HCT116 (cell line): ENCODE measurements around the gene NEK3. TPM values are rescaled to one million over a fixed set of nuclear protein-coding genes. Genes with fewer than 3 reads are reported as not detected.

ENCODE experiments used
- ATAC-seq: fragments of 200-7000 bp; cut with Tn5 transposase; 2 replicates; pipeline ENCODE4 v1.9.1; 2020; ENCODE audit warnings: mild to moderate bottlenecking, moderate library complexity
- BruUV-seq: library from RNA; stranded (reverse); fragments of 400-500 nt; replicated peaks from 2 replicates; lab custom pipeline; 2021; lab: Mats Ljungman, UMichigan
- CTCF ChIA-PET: fragments of 300-600 bp; sonication (Branson Sonifier 250); formaldehyde crosslinking; loops from one replicate; lab custom pipeline; 2021; ENCODE audit warnings: antibody characterized with exemption; lab: Charles Lee
- POLR2A ChIA-PET: fragments of 300-600, 350-600 bp; sonication (Branson Sonifier 250); formaldehyde crosslinking; loops from one replicate; lab custom pipeline; 2021; ENCODE audit warnings: antibody characterized with exemption; lab: Charles Lee
- RAD21 ChIA-PET, 2 experiments: fragments of 300-600 bp; sonication (Branson Sonifier 250); formaldehyde crosslinking; loops; one replicate each; lab custom pipeline; 2023; ENCODE audit warnings: low total read pairs in 2 of 2; ENCODE audit not compliant: uncharacterized antibody in 2 of 2, unreplicated experiment in 2 of 2, low non-redundant PET in 1 of 2; lab: Charles Lee
- DNase-seq: peaks from one replicate; pipeline ENCODE4 v3.0.0-alpha.2; 2010; ENCODE audit warnings: low read depth, low spot score
- H2AFZ ChIP-seq: fragments of 200-600 bp; shearing (Covaris generic), sonication (generic); 2 replicates; pipeline ENCODE4 v1.6.1; 2017; ENCODE audit warnings: low read depth, mixed run types, mixed read lengths, antibody characterized with exemption, low read length; ENCODE audit not compliant: poor library complexity, severe bottlenecking
- H3K27ac ChIP-seq: 2 replicates; pipeline ENCODE4 v1.5.1; 2012; ENCODE audit warnings: low read depth, low read length
- H3K27me3 ChIP-seq: fragments of 200-600 bp; sonication (generic); 2 replicates; pipeline ENCODE4 v1.6.1; 2016; ENCODE audit warnings: mixed run types, low read length, mixed read lengths; ENCODE audit not compliant: insufficient read depth
- H3K36me3 ChIP-seq, 2 experiments: fragments of 200-500 bp in 1 of 2; fragments of 200-600 bp in 1 of 2; sonication (Bioruptor generic) in 1 of 2; sonication (generic) in 1 of 2; 2 replicates each; pipeline versions ENCODE4 v1.5.1 to v1.6.1; 2014 to 2016; ENCODE audit warnings: low read length in 2 of 2, inconsistent platforms in 1 of 2, mixed read lengths in 1 of 2, mixed run types in 1 of 2; ENCODE audit not compliant: insufficient read depth in 2 of 2, control insufficient read depth in 1 of 2
- H3K4me1 ChIP-seq, 2 experiments: fragments of 200-600 bp in 1 of 2; sonication (generic) in 1 of 2; 2 replicates each; pipeline versions ENCODE4 v1.5.1 to v1.6.1; 2012 to 2017; ENCODE audit warnings: low read length in 2 of 2, inconsistent platforms in 1 of 2, mild to moderate bottlenecking in 1 of 2, mixed read lengths in 1 of 2, mixed run types in 1 of 2, moderate library complexity in 1 of 2; ENCODE audit not compliant: insufficient read depth in 2 of 2, control insufficient read depth in 1 of 2
- H3K4me2 ChIP-seq: fragments of 200-600 bp; sonication (generic); 2 replicates; pipeline ENCODE4 v1.6.1; 2017; ENCODE audit warnings: mixed run types, low read length, mixed read lengths
- H3K4me3 ChIP-seq, 2 experiments: fragments of 200-600 bp in 1 of 2; sonication (generic) in 1 of 2; replicated peaks in 1 of 2; 2 replicates each; pipeline ENCODE4 v1.5.1; 2011 to 2016; ENCODE audit warnings: low read length in 2 of 2, control low read depth in 1 of 2, low read depth in 1 of 2, mild to moderate bottlenecking in 1 of 2, mixed read lengths in 1 of 2, mixed run types in 1 of 2
- H3K79me2 ChIP-seq: fragments of 200-600 bp; sonication (generic); 2 replicates; pipeline ENCODE4 v1.6.1; 2017; ENCODE audit warnings: mild to moderate bottlenecking, mixed run types, low read length, moderate library complexity, mixed read lengths; ENCODE audit not compliant: insufficient read depth
- H3K9ac ChIP-seq: fragments of 200-600 bp; sonication (generic); 2 replicates; pipeline ENCODE4 v1.6.1; 2016; ENCODE audit warnings: low read length, mixed read lengths
- H3K9me2 ChIP-seq: fragments of 200-600 bp; sonication (generic), shearing (Covaris generic); 2 replicates; pipeline ENCODE4 v1.6.1; 2017; ENCODE audit warnings: mixed run types, mild to moderate bottlenecking, moderate library complexity; ENCODE audit not compliant: insufficient read depth
- H3K9me3 ChIP-seq, 2 experiments: fragments of 200-500 bp in 1 of 2; fragments of 200-600 bp in 1 of 2; sonication (Bioruptor generic) in 1 of 2; sonication (generic) in 1 of 2; 2 replicates each; pipeline ENCODE4 v1.6.1; 2014 to 2017; ENCODE audit warnings: low read length in 2 of 2, mixed read lengths in 2 of 2, inconsistent platforms in 1 of 2, low read depth in 1 of 2, mild to moderate bottlenecking in 1 of 2, mixed run types in 1 of 2, moderate library complexity in 1 of 2; ENCODE audit not compliant: control insufficient read depth in 1 of 2, insufficient read depth in 1 of 2
- H4K20me1 ChIP-seq: fragments of 200-600 bp; sonication (generic), shearing (Covaris generic); 2 replicates; pipeline ENCODE4 v1.6.1; 2017; ENCODE audit warnings: mixed run types, mild to moderate bottlenecking, moderate library complexity; ENCODE audit not compliant: insufficient read depth
- ATF3 ChIP-seq: IDR thresholded peaks from 2 replicates; pipeline ENCODE4 v1.6.1; 2012
- CBX3 ChIP-seq: IDR thresholded peaks from 2 replicates; pipeline ENCODE4 v1.6.1; 2012; ENCODE audit warnings: low read depth
- CTCF ChIP-seq, 3 experiments: fragments of 200-600 bp in 1 of 3; sonication (generic) in 1 of 3; IDR thresholded peaks in 2 of 3; conservative IDR thresholded peaks in 1 of 3; 2 replicates each; pipeline ENCODE4 v1.5.1; 2012 to 2017; ENCODE audit warnings: low read depth in 2 of 3, low read length in 2 of 3, antibody characterized with exemption in 1 of 3, borderline replicate concordance in 1 of 3, control low read depth in 1 of 3, mild to moderate bottlenecking in 1 of 3, mixed read lengths in 1 of 3, mixed run types in 1 of 3, moderate library complexity in 1 of 3; ENCODE audit not compliant: insufficient read depth in 1 of 3
- EGR1 ChIP-seq: IDR thresholded peaks from 2 replicates; pipeline ENCODE4 v1.6.1; 2012; ENCODE audit warnings: low read depth
- ELF1 ChIP-seq: IDR thresholded peaks from 2 replicates; pipeline ENCODE4 v1.6.1; 2012; ENCODE audit warnings: low read depth, borderline replicate concordance
- EZH2phosphoT487 ChIP-seq: fragments of 200-600 bp; IDR thresholded peaks from 2 replicates; pipeline ENCODE4 v1.6.1; 2018; ENCODE audit warnings: antibody characterized with exemption, borderline replicate concordance
- JUND ChIP-seq: IDR thresholded peaks from 2 replicates; pipeline ENCODE4 v1.6.1; 2012
- POLR2AphosphoS5 ChIP-seq: IDR thresholded peaks from 2 replicates; pipeline ENCODE4 v1.6.1; 2011; ENCODE audit warnings: mild to moderate bottlenecking, low read depth, low read length, moderate library complexity
- RAD21 ChIP-seq: IDR thresholded peaks from 2 replicates; pipeline ENCODE4 v1.6.1; 2012; ENCODE audit warnings: low read depth, mild to moderate bottlenecking
- REST ChIP-seq: IDR thresholded peaks from 2 replicates; pipeline ENCODE4 v1.6.1; 2012; ENCODE audit warnings: low read depth
- SIN3A ChIP-seq: IDR thresholded peaks from 2 replicates; pipeline ENCODE4 v1.6.1; 2012; ENCODE audit warnings: low read depth
- SRF ChIP-seq: IDR thresholded peaks from 2 replicates; pipeline ENCODE4 v1.6.1; 2012; ENCODE audit warnings: low read depth
- YY1 ChIP-seq: IDR thresholded peaks from 2 replicates; pipeline ENCODE4 v1.6.1; 2011; ENCODE audit warnings: low read length, low read depth, moderate library complexity, mild to moderate bottlenecking; ENCODE audit not compliant: insufficient replicate concordance; ENCODE audit errors: extremely low read depth
- ZBTB33 ChIP-seq: IDR thresholded peaks from 2 replicates; pipeline ENCODE4 v1.6.1; 2011; ENCODE audit warnings: mild to moderate bottlenecking, low read length, moderate library complexity; ENCODE audit not compliant: insufficient replicate concordance; ENCODE audit errors: extremely low read depth
- intact Hi-C: fragments of 100-400 bp; cut with micrococcal nuclease; formaldehyde crosslinking; loops from 2 replicates; pipeline ENCODE4 v1.10.0; 2022
- total RNA-seq: library from RNA; stranded (reverse); gene quantifications from one replicate; pipeline ENCODE4 v1.2.1, GENCODE V29; 2021; ENCODE audit not compliant: unreplicated experiment

Gene NEK3
- total RNA-seq, 1 experiment from 2014 or later: 15.7 TPM

- no peak for TF ChIP-seq REST
- no peak for TF ChIP-seq EZH2phosphoT487
- TF ChIP-seq, all 23 proteins: peak for 0
Observed at GRCh38 chr13:52130641-52131040, 28.8 kb downstream of the NEK3 start (continued).

- Histone ChIP-seq H3K4me3 (peak within 1 kb of the TSS; percentile 60 to 69), H2AFZ (peak within 1 kb of the TSS; percentile 90), H4K20me1 (no peaks in the 10 kb centered on the region), H3K4me1 (peaks cover 10 to 20% of the 10 kb centered on the region in 2 experiments; a peak in 3 of 4 replicates), H3K36me3 (peaks cover 0 to 2% of the 10 kb centered on the region in 2 experiments; a peak in 2 of 4 replicates), H3K27ac (no peak within 1 kb of the TSS), H3K4me2 (peak within 1 kb of the TSS; percentile 100), H3K9me2 (no peaks in the 10 kb centered on the region), H3K27me3 (no peaks in the 10 kb centered on the region), H3K79me2 (no peaks in the 10 kb centered on the region), H3K9ac (peak within 1 kb of the TSS; percentile 60), H3K9me3 (no peaks in the 10 kb centered on the region)
- ChIA-PET CTCF (interaction anchor here (0.8 to 3.1 kb wide), 6 partner anchors 124 to 322 kb away, joined by 7 to 32 read pairs (median 16); partner anchors contain the start of gene VPS36), RAD21 (interaction anchor here in 1 of 2 experiments (0.9 to 1.7 kb wide), 2 partner anchors 195 to 233 kb away, joined by 3 to 7 read pairs; no protein-coding TSS in a partner anchor), POLR2A (interaction anchor here (0.6 kb wide), 1 partner anchor 65 kb away, joined by 3 read pairs; no protein-coding TSS in a partner anchor)
- no peak for TF ChIP-seq CBX3
- TF ChIP-seq ATF3: no peak
- TF ChIP-seq SIN3A: no peak
- no peak for TF ChIP-seq SRF
- no peak for TF ChIP-seq ZBTB33
- TF ChIP-seq CTCF (IDR thresholded peaks at IDR 0.05 in 2 of 3, conservative IDR thresholded peaks at IDR 0.05 in 1 of 3; ENCODE audit: borderline replicate concordance in 1 of 3, insufficient read depth in 1 of 3, low read depth in 2 of 3, low read length in 2 of 3): peak; percentile 57 to 83 (median 61); a peak in 5 of 6 replicates
- TF ChIP-seq JUND: no peak
- TF ChIP-seq ELF1: no peak
- no peak for TF ChIP-seq POLR2AphosphoS5
- no peak for TF ChIP-seq YY1
- peak; percentile 71 for TF ChIP-seq EGR1
- TF ChIP-seq RAD21: peak; percentile 61
- DNase-seq (peak; percentile 27), ATAC-seq (peak; percentile 88)
- no TSS peak for BruUV-seq
- intact Hi-C loops: loop anchor here (5.0 kb wide), 1 partner anchor 127 kb away; no protein-coding TSS in a partner anchor
Observed at GRCh38 chr13:52128714-52129700, 30.4 kb downstream of the NEK3 start, which contains the start of gene NEK5. TSS of gene NEK5 (minus strand) at chr13:52129073. CDS start at chr13:52127482, 1,591 bp downstream.
